ENCODE measurements around the gene ATXN10.

DNA sequence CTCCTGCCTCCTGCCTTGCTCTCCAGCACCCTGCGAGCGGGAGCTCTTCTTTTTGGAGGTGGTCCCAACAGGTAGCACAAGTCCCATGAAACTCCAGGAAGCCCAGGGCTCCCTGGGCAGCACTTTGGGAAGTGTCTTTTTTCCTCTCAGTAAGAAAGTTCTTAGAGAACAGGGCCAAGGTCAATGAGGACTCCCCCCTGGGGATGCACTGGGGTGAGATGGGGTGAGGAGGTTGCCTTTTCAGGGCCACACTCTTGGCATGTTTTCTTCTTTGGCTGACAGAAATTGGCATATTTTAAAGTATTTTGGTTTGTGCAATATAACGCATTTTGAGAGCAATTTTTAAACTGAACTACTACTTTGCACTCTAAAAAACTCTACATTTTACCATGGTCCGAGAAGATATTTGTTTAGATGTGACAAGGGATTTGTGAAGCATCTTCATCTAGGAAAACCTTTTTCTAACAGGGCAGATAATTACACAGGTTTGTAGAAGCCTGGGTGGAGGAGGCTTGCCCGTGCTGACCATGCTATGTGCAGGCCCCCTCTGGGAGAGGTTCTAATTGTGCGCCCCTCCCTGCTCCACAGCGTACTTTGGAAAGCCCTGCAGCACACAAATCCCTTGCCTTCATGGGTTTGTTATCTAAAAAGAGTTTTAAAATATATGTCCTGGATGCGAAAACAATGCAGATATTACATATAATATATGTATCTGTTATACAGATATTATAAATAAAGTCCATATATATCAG is 165.0 kb downstream of the ATXN10 start:
- TF ChIP-seq, protein P1, sequence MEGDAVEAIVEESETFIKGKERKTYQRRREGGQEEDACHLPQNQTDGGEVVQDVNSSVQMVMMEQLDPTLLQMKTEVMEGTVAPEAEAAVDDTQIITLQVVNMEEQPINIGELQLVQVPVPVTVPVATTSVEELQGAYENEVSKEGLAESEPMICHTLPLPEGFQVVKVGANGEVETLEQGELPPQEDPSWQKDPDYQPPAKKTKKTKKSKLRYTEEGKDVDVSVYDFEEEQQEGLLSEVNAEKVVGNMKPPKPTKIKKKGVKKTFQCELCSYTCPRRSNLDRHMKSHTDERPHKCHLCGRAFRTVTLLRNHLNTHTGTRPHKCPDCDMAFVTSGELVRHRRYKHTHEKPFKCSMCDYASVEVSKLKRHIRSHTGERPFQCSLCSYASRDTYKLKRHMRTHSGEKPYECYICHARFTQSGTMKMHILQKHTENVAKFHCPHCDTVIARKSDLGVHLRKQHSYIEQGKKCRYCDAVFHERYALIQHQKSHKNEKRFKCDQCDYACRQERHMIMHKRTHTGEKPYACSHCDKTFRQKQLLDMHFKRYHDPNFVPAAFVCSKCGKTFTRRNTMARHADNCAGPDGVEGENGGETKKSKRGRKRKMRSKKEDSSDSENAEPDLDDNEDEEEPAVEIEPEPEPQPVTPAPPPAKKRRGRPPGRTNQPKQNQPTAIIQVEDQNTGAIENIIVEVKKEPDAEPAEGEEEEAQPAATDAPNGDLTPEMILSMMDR (conservative IDR thresholded peaks at IDR 0.05 in 1 of 2, IDR thresholded peaks at IDR 0.05 in 1 of 2; ENCODE audit: low read depth in 1 of 2, low read length in 2 of 2), result no peak
- TF ChIP-seq EZH2 (IDR thresholded peaks at IDR 0.05; ENCODE audit: low read length, missing control alignments), result no peak

Measured in fibroblast of lung (primary cell).